GM19240 (cell line): ENCODE results near the gene MYCN.
"Not testable (repeated sequence)": the region's sequence is repeated elsewhere in the genome, so short reads cannot be mapped to it uniquely, and the experiment has no call there.

Experiments
- DNase-seq: peaks from one replicate; pipeline ENCODE4 v3.0.0; 2011; ENCODE audit warnings: low spot score; ENCODE audit not compliant: insufficient read length

Gene MYCN

GRCh38 chr2:15956751-15957736, 16.7 kb downstream of the MYCN start:
- no peak for DNase-seq

GRCh38 chr2:15957881-15958713, 17.7 kb downstream of the MYCN start:
- DNase-seq, result no peak

GRCh38 chr2:15959331-15960153, 19.2 kb downstream of the MYCN start:
- DNase-seq, result no peak

GRCh38 chr2:15960154-15960520, 19.8 kb downstream of the MYCN start:
- not testable (repeated sequence) for DNase-seq

- not testable (repeated sequence) for DNase-seq
Measured at GRCh38 chr2:15963109-15963976, 23.0 kb downstream of the MYCN start.

GRCh38 chr2:15963977-15964670, 23.8 kb downstream of the MYCN start:
- no peak for DNase-seq

GRCh38 chr2:15964936-15965563, 24.7 kb downstream of the MYCN start:
- DNase-seq, result no peak

- no peak for DNase-seq
Measured at GRCh38 chr2:15965564-15966019, 25.2 kb downstream of the MYCN start.

- no peak for DNase-seq
Measured at GRCh38 chr2:15967415-15968279, 27.3 kb downstream of the MYCN start.

GRCh38 chr2:15968280-15969178, 28.2 kb downstream of the MYCN start:
- no peak for DNase-seq

- no peak for DNase-seq
Measured at GRCh38 chr2:15969214-15969613, 28.9 kb downstream of the MYCN start.

GRCh38 chr2:15970701-15971100, 30.4 kb downstream of the MYCN start:
- DNase-seq, result no peak

- DNase-seq, result no peak
Measured at GRCh38 chr2:15971351-15971750, 31.0 kb downstream of the MYCN start.

- no peak for DNase-seq
Measured at GRCh38 chr2:15971831-15972522, 31.6 kb downstream of the MYCN start.

- no peak for DNase-seq
Measured at GRCh38 chr2:15973481-15974401, 33.4 kb downstream of the MYCN start.
